Activated CD4-positive, alpha-beta memory T cell treated with anti-CD3 and anti-CD28 coated beads for 36 hours (primary cell): Measurements from ENCODE around the gene IFT27. TPM values are rescaled to one million over a fixed set of nuclear protein-coding genes. Genes with fewer than 3 reads are reported as not detected.

Experiments
- CTCF ChIA-PET: fragments of 350-600 bp; sonication (Branson Sonifier 250); formaldehyde crosslinking; loops from one replicate; lab custom pipeline; 2021; ENCODE audit warnings: antibody characterized with exemption, inconsistent platforms; lab: Charles Lee
- POLR2A ChIA-PET: fragments of 350-600 bp; sonication (Branson Sonifier 250); formaldehyde crosslinking; loops from one replicate; lab custom pipeline; 2021; ENCODE audit warnings: antibody characterized with exemption; lab: Charles Lee
- DNase-seq: peaks from one replicate; pipeline ENCODE4 v3.0.0-alpha.2; 2020
- H3K27ac Mint-ChIP-seq: one replicate; pipeline ENCODE4 v1.8.0; 2021; ENCODE audit warnings: mixed read lengths
- H3K27me3 Mint-ChIP-seq: one replicate; pipeline ENCODE4 v1.8.0; 2021; ENCODE audit warnings: mixed read lengths
- H3K36me3 Mint-ChIP-seq: one replicate; pipeline ENCODE4 v1.8.0; 2021; ENCODE audit warnings: mixed read lengths
- H3K4me1 Mint-ChIP-seq: one replicate; pipeline ENCODE4 v1.8.0; 2021; ENCODE audit warnings: low read depth, mixed read lengths
- H3K4me3 Mint-ChIP-seq: one replicate; pipeline ENCODE4 v1.8.0; 2021; ENCODE audit warnings: mild to moderate bottlenecking, mixed read lengths
- H3K9me3 Mint-ChIP-seq: one replicate; pipeline ENCODE4 v1.8.0; 2021; ENCODE audit warnings: mixed read lengths
- intact Hi-C: fragments of 100-400 bp; cut with micrococcal nuclease; formaldehyde crosslinking; loops from one replicate; pipeline ENCODE4 v1.15.1; 2023
- total RNA-seq, 2 experiments: library from RNA; stranded (reverse); gene quantifications; one replicate each; pipeline ENCODE4 v1.2.3, GENCODE V29; 2021

The IFT27 gene
- total RNA-seq, 2 experiments from 2014 or later, result 27.9 to 32.1 TPM

GRCh38 chr22:36814801-36815200 is 38.9 kb upstream of the IFT27 start:
- Mint-ChIP-seq H3K9me3 (no peaks in the 10 kb centered on the region), H3K27ac (no peak overlapping the region), H3K4me3 (no peak overlapping the region), H3K4me1 (peaks cover 5% of the 10 kb centered on the region), H3K27me3 (peaks cover 50% of the 10 kb centered on the region), H3K36me3 (no peaks in the 10 kb centered on the region)
- intact Hi-C loops, result no loop called here
- CTCF ChIA-PET, result no interaction called here
- POLR2A ChIA-PET, result no interaction called here
- no peak for DNase-seq

DNA sequence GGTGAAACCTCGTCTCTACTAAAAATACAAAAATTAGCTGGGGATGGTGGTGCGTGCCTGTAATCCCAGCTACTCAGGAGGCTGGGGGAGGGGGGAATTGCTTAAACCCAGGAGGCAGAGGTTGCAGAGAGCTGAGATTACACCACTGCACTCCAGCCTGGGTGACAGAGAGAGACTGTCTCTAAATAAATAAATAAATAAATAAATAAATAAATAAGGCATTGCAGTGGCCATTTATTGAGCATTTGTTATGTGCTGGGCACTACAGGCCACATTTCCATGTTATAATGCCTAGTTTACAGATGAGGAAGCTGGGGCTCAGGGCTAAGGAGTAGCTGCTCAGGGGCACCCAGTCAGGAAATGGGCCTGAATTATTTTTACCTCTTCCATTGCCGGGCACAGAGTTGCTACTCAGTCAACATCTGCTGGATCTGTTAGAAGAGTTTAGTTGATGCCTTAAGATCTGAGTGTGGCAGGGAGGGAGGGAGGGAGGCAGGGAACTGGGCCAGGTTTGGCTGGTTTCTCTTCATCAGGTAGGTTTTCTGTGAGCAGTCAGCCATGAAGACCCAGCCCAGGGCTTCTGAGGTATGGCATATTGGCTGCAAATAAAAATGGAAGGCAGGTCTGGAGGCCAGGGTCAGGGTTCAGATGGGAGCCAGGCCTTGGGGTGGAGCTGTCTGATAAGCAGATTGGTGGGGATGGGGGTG is 35.3 kb upstream of the IFT27 start:
- no peak overlapping the region for H3K4me3 Mint-ChIP-seq
- no peaks in the 10 kb centered on the region for H3K36me3 Mint-ChIP-seq
- CTCF ChIA-PET, result no interaction called here
- intact Hi-C loops, result no loop called here
- H3K9me3 Mint-ChIP-seq, result no peaks in the 10 kb centered on the region
- no peak overlapping the region for H3K27ac Mint-ChIP-seq
- H3K27me3 Mint-ChIP-seq, result peaks cover 25% of the 10 kb centered on the region
- peaks cover 13% of the 10 kb centered on the region for H3K4me1 Mint-ChIP-seq
- no peak for DNase-seq
- POLR2A ChIA-PET, result no interaction called here

- Mint-ChIP-seq H3K4me1 (peaks cover 13% of the 10 kb centered on the region), H3K36me3 (no peaks in the 10 kb centered on the region), H3K27ac (no peak overlapping the region), H3K27me3 (peaks cover 14% of the 10 kb centered on the region), H3K9me3 (no peaks in the 10 kb centered on the region), H3K4me3 (no peak overlapping the region)
- CTCF ChIA-PET, result interaction anchor here (1.9 kb wide), 1 partner anchor 47 kb away, joined by 6 read pairs; no protein-coding TSS in a partner anchor
- intact Hi-C loops, result no loop called here
- POLR2A ChIA-PET, result no interaction called here
- no peak for DNase-seq
These were observed 33.4 kb upstream of the IFT27 start for GRCh38 chr22:36809351-36809750.

DNA sequence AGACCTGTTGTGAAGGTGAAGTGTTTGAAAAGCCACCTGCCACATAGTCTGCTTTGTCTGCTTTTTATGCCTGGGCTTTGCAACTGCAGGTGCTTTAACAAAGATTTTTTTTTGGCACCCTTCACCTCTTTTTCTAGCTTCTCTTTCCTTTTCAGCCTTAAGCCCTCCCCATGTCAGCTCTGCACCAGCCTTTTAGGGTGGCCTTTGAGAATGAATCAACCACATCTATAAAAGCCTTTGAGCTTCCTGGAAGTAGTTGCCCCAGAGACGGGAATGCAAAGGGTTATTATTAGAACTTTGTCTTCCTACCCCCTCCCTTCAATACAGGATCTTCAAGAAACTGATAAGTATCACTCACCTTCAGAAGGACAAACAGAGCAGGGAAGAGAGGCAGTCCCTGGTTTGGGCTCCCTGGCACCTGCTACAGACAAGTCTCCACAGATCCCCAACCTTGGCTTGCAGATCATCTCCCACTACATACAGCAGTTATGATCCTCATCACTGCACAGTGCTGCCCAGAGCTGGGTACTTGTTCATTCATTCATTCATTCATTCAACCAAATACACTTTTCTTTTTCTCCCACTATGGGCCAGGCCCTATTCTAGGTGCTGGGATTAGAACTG is 32.9 kb upstream of the IFT27 start:
- no peak for DNase-seq
- Mint-ChIP-seq H3K27me3 (peaks cover 10% of the 10 kb centered on the region), H3K9me3 (no peaks in the 10 kb centered on the region), H3K36me3 (no peaks in the 10 kb centered on the region), H3K27ac (no peak overlapping the region), H3K4me3 (no peak overlapping the region), H3K4me1 (peaks cover 13% of the 10 kb centered on the region)
- CTCF ChIA-PET, result interaction anchor here (1.9 kb wide), 1 partner anchor 47 kb away, joined by 6 read pairs; no protein-coding TSS in a partner anchor
- intact Hi-C loops, result no loop called here
- POLR2A ChIA-PET, result no interaction called here

GRCh38 chr22:36807627-36808026 is 31.7 kb upstream of the IFT27 start:
- no peak for DNase-seq
- H3K9me3 Mint-ChIP-seq, result no peaks in the 10 kb centered on the region
- no peak overlapping the region for H3K27ac Mint-ChIP-seq
- intact Hi-C loops, result no loop called here
- H3K4me3 Mint-ChIP-seq, result no peak overlapping the region
- H3K27me3 Mint-ChIP-seq, result peaks cover 6% of the 10 kb centered on the region
- H3K4me1 Mint-ChIP-seq, result peaks cover 13% of the 10 kb centered on the region
- H3K36me3 Mint-ChIP-seq, result no peaks in the 10 kb centered on the region
- ChIA-PET CTCF (no interaction called here), POLR2A (no interaction called here)

DNA sequence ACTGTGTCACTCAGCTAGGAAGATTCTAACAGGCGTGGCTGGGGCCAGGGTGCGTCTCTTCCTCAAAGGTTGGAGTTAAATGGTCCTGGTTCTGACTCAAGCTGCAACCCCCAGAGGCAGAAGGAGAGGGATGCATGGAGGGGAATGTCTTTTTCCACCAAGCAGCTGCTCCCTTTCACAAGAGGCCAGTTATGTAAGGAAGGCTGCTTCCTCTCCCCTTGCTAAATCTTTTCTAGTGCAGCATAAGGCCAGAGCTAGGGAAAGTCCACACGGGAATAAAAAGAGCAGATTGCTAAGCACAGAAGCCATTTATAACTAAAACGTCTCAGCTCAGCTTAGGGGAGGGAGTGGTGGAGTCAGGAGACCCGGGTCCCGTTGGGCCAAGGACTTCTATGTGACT is 30.9 kb upstream of the IFT27 start:
- peaks cover 6% of the 10 kb centered on the region for H3K27me3 Mint-ChIP-seq
- no peaks in the 10 kb centered on the region for H3K36me3 Mint-ChIP-seq
- no peaks in the 10 kb centered on the region for H3K9me3 Mint-ChIP-seq
- H3K27ac Mint-ChIP-seq, result no peak overlapping the region
- DNase-seq, result no peak
- POLR2A ChIA-PET, result no interaction called here
- peaks cover 13% of the 10 kb centered on the region for H3K4me1 Mint-ChIP-seq
- CTCF ChIA-PET, result no interaction called here
- no peak overlapping the region for H3K4me3 Mint-ChIP-seq
- intact Hi-C loops, result no loop called here

DNA sequence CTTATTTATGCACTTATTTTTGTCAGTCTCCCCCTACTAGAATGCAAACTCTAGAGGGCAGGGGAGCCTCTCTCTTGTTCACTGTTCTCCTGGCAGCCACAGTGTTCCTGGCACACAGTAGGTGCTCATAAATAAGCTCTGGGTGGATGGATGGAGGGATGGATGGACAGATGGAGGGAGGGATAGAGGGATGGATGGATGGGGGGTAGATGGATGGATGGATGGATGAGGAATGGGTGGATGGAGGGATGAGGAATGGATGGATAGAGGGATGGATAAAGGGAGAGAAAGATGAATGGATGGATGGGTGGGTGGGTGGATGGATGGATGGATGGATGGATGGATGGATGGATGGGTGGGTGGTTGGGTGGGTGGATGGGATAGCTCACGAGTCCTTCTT is 27.4 kb upstream of the IFT27 start:
- H3K36me3 Mint-ChIP-seq, result no peaks in the 10 kb centered on the region
- peaks cover 6% of the 10 kb centered on the region for H3K4me1 Mint-ChIP-seq
- intact Hi-C loops, result no loop called here
- peaks cover 8% of the 10 kb centered on the region for H3K27me3 Mint-ChIP-seq
- H3K9me3 Mint-ChIP-seq, result no peaks in the 10 kb centered on the region
- CTCF ChIA-PET, result interaction anchor here (0.7 kb wide), 1 partner anchor 43 kb away, joined by 3 read pairs; no protein-coding TSS in a partner anchor
- H3K27ac Mint-ChIP-seq, result no peak overlapping the region
- no peak for DNase-seq
- no peak overlapping the region for H3K4me3 Mint-ChIP-seq
- POLR2A ChIA-PET, result no interaction called here

GRCh38 chr22:36798674-36799066 is 22.8 kb upstream of the IFT27 start:
- Mint-ChIP-seq H3K27me3 (peaks cover 13% of the 10 kb centered on the region), H3K4me1 (no peaks in the 10 kb centered on the region), H3K36me3 (no peaks in the 10 kb centered on the region), H3K4me3 (no peak overlapping the region), H3K9me3 (no peaks in the 10 kb centered on the region), H3K27ac (no peak overlapping the region)
- ChIA-PET CTCF (interaction anchor here (1.0 kb wide), 1 partner anchor 42 kb away, joined by 3 read pairs; no protein-coding TSS in a partner anchor), POLR2A (no interaction called here)
- intact Hi-C loops, result no loop called here
- no peak for DNase-seq

- Mint-ChIP-seq H3K27ac (no peak overlapping the region), H3K36me3 (no peaks in the 10 kb centered on the region), H3K27me3 (peaks cover 10% of the 10 kb centered on the region), H3K4me3 (no peak overlapping the region), H3K4me1 (no peaks in the 10 kb centered on the region), H3K9me3 (no peaks in the 10 kb centered on the region)
- ChIA-PET CTCF (no interaction called here), POLR2A (no interaction called here)
- no peak for DNase-seq
- intact Hi-C loops, result no loop called here
These were observed 22.2 kb upstream of the IFT27 start for GRCh38 chr22:36797911-36798673.

GRCh38 chr22:36797374-36797773 is 21.5 kb upstream of the IFT27 start:
- Mint-ChIP-seq H3K36me3 (no peaks in the 10 kb centered on the region), H3K4me3 (no peak overlapping the region)
- CTCF ChIA-PET, result no interaction called here

DNA sequence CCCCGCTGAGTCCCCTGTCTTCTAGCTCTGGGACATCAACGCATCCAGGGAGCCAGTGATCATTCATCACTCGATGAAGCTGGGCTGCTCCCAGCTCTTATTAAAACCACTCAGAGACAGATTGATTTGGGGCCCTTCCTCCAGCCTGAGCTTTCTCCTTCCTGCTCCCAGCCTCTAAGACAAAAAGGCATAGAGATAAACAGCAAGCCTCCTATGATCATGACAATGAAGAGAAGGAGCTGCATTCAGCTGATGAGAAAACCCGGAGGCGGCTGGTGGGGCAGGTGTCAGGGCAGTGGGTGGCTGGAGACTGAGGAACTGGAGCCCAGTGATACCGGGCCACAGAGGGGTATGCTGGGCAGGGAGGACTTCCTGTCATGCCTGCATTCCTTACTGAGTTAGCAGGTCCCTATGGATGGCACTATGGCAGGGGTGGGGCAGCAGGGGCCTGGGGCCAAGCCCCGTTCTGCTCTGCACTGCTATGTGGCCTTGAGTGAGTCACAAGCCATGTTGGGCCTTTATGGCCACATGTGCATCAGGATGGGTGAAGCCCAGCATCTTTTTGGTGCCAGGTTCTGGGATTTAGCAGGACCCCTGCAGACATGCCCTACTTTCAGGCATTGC is 20.7 kb upstream of the IFT27 start:
- POLR2A ChIA-PET, result no interaction called here
- CTCF ChIA-PET, result no interaction called here

More at GRCh38 chr22:36797374-36797773, 21.5 kb upstream of the IFT27 start:
- POLR2A ChIA-PET, result no interaction called here
- DNase-seq, result no peak
- H3K27ac Mint-ChIP-seq, result no peak overlapping the region
- peaks cover 9% of the 10 kb centered on the region for H3K27me3 Mint-ChIP-seq
- H3K9me3 Mint-ChIP-seq, result no peaks in the 10 kb centered on the region
- H3K4me1 Mint-ChIP-seq, result no peaks in the 10 kb centered on the region
- intact Hi-C loops, result no loop called here

GRCh38 chr22:36795633-36796032 is 19.7 kb upstream of the IFT27 start:
- peaks cover 9% of the 10 kb centered on the region for H3K27me3 Mint-ChIP-seq
- H3K4me1 Mint-ChIP-seq, result peaks cover 5% of the 10 kb centered on the region
- H3K36me3 Mint-ChIP-seq, result no peaks in the 10 kb centered on the region
- H3K9me3 Mint-ChIP-seq, result no peaks in the 10 kb centered on the region
- H3K4me3 Mint-ChIP-seq, result no peak overlapping the region
- DNase-seq, result no peak
- POLR2A ChIA-PET, result no interaction called here
- no peak overlapping the region for H3K27ac Mint-ChIP-seq
- intact Hi-C loops, result no loop called here
- CTCF ChIA-PET, result no interaction called here

More for the DNA sequence above, 20.7 kb upstream of the IFT27 start:
- Mint-ChIP-seq H3K36me3 (no peaks in the 10 kb centered on the region), H3K4me1 (no peaks in the 10 kb centered on the region), H3K9me3 (no peaks in the 10 kb centered on the region), H3K27ac (no peak overlapping the region), H3K27me3 (peaks cover 9% of the 10 kb centered on the region), H3K4me3 (no peak overlapping the region)
- DNase-seq, result no peak
- intact Hi-C loops, result no loop called here
